NCI-H69 (cell line): ENCODE results near the gene ACTC1.
"Not testable (repeated sequence)": the region's sequence is repeated elsewhere in the genome, so short reads cannot be mapped to it uniquely, and the experiment has no call there.

Source experiments
- DNase-seq: peaks from one replicate; lab custom pipeline; 2025; lab: John Stamatoyannopoulos, UW

ACTC1 gene

DNA sequence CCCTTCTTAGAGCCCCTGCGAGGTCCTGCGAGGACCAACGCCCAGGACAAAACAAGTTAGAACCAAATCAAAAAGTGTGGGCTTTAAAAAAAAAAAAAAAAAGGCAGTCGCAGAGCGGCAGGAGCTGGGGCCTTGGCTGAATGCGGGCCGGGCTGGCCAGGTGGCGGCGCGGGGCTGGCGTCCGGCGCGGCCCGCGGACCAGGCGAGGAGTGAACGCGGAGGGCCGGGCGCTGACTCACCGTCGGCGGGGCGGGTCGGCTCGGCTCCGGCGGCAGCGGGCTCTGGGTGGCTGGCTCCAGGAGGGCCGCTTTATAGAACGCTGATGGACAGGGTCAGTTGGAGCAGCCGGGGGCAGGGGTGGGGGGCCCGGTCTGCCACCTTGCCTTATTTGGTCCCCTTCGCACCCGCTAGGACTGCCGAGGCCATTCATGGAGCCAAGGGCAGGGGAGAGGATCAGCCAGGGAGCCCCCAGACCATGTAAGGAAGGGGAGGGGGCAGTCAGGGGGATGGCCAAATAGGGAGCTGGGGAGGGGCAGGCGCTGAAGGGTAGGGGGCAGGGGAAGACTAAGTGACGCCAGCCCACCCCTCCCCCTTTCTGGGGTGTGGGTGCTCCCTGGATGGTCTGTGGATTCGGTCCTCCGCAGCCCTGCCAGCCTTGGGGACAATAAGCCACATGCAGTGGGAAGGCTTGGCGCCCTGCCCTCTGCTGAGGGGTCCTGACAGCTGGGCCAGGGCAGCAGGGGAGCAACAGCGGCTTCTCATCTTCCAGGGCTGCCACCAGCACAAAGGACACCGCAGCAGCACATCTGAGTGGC is at the start of gene ACTC1:
Gene ACTC1, minus strand, starts transcription at position 283 of the 815 bp plus-strand sequence. CDS start 741 bp downstream, outside the sequence.
- peak; percentile 66 for DNase-seq

DNA sequence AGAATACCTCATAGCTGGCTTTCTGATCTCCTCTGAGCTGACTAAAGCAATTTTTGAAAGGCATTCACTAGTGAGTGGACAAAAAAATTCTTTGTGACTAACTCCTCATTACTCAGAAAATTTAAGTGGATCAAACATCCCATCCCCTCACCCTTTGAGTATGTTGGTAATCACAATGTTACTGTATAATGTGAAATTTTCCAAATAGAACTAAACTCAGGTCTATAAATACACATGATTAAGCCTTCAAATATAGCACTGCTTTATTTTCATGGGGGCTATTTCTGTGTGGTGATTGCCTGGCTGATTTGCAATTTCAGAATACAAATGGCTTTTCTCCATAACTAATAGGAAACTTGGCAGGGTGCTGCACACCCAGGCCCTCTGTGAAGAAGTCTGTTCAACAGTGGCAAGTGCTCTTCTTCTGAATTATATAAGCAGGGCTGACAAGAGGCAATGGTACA is 45.9 kb upstream of the ACTC1 start:
- DNase-seq, result no peak

DNA sequence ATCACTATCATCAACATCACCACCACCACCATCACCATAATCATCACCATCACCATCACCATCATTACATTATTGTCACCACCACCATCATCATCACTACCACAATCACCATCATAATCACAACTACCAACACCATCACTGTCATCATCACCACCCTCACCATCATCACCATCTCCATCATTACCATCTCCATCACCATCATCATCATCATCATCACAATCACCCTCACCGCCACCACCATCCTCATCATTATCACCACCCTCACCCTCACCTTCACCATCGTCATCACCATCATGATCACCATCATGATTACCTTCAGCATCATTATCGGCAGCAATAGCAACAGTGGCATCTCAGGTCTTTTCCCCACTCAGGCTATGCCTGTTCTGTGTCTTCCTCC is 42.9 kb upstream of the ACTC1 start:
- DNase-seq, result no peak

DNA sequence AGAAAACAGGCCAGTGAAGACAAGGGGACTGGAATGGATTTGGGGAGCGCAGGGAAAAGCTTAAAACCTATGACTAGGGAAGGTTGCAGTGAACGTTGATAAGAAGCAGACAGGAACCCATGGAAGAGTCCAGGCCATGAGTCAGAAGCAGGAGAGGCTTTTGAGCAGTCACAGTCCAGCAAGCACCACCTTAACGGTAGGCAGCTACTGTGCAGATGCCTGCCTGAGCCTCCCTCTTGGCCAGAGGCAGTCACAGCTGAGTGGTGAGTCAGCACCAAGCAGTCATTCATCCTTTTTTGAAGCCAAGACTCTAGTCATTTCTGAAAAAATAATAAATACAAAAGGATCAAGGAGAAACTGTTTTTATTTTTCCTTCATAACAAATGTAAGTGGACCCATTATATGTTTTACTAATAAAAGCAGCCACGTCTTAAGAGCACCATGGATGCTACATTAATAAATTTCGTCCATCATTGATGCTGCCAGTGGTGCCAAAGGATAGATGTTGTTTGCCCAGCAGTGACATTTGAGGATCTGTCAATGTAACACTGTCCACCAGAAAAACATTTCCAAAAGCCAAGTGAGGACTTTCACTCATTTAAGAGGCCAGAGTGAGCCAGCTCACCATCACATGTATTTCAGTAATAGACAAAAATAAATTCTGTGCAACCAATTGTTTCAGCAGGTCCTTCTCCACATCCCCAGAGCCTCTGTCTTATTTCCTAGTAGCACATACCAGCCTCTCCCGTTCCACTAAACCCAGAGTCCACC is 42.1 kb upstream of the ACTC1 start:
- no peak for DNase-seq

DNA sequence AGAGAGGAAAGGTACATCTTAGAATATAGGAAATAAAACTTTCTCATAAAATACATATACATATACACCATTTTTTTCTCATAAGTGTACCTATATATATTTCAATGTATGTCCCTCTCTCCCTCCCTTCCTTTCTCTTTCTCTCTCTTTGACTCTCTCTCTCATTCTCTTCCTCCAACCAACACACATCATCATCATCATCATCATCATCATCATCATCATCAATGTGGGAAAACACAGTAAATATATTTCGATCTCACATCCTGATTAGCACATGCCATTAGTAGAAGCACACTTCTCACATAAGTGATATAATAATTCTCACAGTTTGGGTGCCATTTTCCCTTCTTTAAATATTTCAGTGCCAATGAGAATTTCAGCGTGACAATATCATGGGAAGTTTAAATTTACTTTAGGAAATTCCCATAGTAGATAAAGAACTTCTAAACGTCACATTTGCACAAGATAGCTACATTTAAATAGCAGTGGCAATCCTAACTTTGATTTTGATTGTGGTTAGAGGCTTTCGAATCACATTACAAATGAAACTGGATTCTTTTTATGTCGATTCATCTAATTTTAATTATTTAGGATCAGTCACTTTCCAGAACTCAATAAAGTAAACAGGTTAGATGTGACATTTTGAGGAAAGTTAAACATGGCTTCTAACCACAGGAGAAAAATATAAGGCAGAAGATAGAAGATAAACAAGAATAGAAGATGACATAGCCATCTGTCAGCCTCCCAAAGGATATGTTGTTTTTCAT is 33.0 kb upstream of the ACTC1 start:
- no peak for DNase-seq

DNA sequence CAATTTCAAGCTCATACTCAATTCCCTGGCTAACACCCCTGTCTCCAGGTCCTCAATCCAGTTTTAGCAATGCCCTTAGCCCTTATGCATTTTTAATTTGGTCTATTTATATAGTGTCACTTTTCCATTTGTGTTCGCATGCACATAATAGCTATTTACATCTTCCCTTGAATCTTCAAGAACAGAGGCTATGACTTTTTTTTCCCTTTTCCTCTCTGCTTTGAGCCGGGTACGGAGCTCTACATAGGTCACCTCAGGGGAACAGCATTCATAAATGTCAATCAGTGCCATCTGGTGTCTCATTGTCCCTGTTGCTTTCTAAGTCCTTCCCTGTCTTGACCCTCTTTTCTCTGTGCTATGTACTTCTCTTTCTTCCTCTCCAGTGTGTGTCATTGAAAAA is 26.5 kb upstream of the ACTC1 start:
- DNase-seq, result peak; percentile 64

DNA sequence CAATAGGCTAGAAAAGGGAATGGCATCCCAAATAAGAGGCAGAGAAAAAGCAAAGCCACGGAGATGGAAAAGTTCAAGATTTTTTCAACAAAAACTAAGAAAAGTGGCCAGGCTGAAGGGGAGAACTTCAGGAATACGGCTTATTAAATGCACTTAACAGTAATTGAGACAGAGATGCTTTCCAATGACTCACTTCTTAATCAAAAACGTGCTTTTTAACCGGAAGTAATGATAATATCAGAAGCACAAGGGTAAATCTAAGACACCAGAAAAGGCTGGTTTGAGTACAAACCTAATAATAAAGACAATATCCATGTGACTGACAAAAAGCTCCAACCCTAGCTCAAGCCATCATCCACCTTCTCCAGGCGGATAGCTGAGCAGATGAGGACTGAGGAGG is 24.8 kb upstream of the ACTC1 start:
- DNase-seq, result no peak

DNA sequence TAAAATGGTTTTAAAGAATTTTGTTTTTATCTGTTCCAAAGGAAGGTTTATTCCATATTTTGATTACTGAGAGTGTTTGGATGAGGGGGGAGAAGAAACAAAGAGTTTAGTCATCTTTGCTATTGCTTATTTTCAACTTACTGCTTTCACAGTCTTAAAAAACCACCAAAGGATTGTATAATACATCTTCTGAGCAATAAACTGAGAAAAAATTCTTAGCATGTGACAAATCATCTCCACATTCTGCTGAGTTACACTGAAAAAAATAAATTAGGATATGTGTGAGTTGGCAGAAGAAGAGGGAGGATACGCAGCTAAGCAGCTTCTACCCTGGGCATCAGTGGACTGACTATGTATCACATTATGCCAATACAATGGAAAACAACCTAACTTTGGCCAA is 23.2 kb upstream of the ACTC1 start:
- no peak for DNase-seq

DNA sequence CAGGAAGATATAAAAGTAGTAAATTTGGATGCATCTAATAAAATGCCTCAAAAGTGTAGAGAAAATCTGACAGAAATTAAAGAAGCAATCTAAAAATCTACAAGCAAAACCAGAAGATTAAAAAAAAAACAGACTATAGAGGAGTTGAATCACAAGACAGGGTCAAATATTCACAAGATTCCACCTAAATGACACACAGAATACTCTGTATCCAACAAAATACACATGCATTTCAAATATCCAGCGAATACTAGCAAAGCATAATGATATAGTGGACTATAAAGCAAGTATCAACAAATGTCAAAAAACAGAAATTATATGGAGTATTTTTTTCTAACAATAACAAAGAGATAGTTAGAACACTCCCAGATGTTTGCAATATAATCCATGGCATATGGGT is 20.5 kb upstream of the ACTC1 start:
- DNase-seq, result no peak

DNA sequence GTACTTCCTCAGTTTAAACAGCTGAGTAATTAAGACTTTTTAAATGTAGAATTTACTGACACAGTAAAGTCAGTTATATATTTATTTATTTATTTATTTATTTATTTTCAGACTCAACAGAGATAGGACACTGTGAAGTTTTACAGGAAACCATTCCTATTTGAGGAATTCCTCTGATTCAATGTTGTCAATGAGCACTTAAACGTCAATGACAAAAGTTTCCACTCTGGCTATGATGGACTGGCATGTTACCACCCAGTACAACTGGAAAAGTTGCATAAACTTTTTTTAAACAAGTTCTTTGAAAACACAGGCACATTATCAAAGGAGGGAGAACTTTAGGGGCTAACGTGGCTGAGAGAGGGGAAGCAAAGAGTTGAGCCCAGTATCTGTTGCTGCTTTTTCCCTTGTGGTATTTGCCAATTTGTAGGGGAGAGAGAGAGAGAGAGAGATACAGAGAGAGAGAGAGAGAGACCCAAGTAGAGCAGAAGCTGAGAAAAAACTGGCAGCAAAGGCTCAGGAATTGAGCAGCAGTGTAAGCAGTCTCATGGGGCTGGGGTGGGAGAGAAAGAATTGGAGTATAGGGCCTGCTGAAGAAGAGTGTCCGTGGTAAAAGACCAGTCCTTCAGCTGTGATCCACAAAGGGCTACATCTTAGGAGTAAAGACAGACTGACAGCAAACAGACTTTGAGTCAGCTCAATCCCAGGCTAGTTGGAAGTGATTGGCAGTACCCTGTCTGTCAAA is 18.3 kb upstream of the ACTC1 start:
- DNase-seq, result no peak

DNA sequence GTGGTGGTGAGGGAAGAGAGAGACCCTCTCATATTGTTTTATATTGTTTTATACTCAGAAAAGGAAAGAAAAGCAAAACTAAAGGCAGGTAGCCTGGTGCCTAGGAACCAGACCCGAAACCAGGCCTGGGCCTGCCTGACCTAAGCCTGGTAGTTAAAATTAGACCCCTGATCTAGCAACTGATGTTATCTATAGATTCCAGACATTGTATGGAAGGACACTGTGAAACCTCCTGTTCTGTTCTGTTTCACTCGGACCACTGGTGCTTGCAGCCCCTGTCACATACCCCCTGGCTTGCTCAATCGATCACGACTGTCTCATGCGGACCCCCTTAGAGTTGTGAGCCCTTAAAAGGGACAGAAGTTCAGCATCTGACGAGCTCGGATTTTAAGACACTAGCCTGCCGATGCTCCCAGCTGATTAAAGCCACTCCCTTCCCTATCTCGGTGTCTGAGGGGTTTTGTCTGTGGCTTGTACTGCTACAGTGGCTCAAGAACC is 17.6 kb upstream of the ACTC1 start:
- not testable (repeated sequence) for DNase-seq

DNA sequence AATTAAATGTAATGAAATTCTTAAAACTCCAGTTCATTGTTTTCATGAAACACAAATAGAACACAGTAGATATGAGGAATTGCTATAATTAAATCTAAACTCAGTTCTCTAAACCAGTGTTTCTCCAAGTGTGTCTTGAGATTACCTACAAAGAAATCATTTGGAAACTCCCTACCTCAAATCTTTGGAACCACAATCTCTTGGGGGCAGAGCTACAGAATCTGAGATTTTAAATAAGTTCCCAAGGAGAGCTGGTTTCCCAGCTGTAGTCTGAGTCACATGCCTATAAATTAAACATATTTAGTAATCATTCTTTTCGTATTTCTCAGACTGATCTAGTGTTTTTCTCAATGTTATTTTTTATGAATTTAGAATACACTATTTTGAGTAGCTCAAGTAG is 17.0 kb upstream of the ACTC1 start:
- no peak for DNase-seq

DNA sequence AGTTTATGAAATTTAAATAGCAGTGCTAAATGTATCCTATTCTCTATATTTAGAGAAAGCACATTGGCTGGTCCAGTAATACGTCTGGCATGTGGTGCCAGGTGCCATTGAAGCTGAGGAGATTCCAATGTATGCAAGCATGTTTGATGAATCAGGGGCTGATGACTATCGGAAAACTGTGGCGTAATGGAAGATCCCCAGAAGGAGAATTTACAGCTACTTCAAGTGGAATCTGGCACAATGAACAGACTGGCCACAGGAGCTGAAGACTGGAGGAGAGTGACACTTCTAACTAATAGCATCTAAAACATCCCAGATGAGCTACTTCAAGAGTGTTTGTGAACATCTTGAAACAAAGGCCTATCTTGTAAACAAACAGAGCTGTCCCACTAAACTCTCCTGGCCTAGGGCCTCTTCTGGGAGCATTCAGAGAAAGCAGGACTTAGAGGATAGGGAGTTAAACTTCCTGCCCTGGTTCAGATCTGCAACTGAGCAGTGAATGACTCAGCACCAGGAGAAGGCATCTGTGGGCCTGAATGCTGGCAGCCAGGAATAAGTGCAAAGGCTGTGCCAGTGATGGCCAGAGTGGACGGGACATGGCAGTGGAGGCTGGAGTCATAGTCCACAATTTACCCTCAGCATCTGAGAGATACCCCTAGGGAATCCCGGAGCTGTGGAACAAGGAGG is 15.2 kb upstream of the ACTC1 start:
- DNase-seq, result no peak

DNA sequence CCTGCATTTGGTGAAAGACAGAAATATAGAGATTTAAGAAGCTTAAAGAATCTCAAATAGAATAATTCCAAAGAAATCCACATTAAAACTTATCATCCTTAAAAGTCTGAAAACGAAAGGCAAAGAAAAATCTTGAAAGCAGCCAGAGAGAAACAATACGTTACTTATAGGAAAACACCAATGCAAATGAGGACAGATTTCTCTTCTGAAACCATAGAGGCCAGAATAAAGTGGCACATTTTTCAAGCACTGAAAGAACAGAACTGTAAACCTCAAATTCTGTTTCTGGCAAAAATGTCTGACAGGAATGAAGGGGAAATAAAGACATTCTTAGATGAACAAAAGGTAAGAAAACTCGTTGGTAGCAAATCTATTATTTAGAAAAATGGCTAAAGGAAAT is 13.8 kb upstream of the ACTC1 start:
- no peak for DNase-seq

DNA sequence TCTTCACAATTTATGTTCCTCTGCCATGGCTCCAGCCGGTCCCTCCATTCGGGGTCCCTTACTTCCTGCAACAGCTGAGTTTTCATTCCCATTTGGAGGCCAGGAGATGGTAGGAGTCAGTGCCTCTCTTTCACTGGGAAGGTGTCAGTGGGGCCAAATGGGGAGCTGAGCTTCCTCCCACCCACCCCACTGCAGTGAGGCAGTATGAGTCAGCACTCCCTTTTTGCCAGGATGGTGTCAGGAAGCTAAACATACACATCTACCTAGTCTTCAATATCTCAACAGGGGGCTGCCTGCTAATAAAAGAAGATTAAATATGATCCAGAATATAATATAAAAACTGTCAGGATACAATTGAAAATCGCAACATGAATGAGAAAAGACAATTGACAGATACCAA is 12.7 kb upstream of the ACTC1 start:
- peak; percentile 13 for DNase-seq

DNA sequence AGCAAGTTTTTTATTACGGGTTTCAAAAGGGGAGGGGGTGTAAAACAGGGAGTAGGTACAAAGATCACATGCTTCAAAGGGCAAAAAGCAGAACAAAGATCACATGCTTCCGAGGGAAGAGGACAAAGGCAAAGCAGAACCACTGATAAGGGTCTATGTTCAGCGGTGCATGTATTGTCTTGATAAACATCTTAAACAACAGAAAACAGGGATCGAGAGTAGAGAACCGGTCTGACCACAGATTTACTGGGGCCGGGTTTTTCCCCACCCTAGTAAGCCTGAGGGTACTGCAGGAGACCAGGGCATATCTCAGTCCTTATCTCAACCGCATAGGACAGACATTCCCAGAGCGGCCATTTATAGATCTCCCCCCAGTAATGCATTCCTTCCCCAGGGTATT is 11.9 kb upstream of the ACTC1 start:
- DNase-seq, result not testable (repeated sequence)

DNA sequence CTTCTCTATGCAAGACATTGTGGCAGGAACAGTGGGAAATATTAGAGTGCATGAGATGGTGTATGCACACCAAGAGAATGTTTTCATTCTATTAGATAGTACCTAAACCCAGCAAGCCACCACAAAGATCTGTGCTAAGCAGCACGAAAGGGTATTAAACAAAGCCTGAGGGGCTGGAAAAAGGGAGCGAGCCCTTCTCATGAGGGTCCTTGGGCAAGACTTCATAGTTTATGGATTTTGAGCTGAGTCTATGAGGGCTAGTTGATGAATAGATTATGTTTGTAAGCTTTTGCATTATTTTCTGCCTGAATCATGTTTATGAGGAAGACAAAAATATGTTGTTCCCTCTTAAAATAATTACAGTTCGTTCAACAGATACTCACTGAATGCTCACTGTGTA is 9.4 kb upstream of the ACTC1 start:
- DNase-seq, result peak; percentile 21

DNA sequence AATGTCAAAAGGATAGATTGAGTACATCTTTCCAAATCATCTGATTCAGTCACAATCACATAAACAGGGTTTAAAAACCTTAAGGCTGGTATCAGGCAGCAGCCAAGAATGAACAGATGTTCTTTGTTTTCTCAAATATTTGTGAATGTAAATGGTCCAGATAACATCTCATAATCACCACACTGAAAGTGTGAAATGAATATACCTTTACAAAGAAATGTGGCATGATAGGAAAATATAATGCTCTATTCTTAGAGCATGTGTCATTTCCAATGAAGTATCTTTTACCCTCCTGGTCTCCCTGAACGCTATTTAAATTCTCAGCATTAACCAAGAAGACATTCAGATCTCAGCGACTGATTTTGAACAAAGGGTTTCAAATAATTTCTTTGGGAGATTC is 8.8 kb upstream of the ACTC1 start:
- DNase-seq, result peak; percentile 86

DNA sequence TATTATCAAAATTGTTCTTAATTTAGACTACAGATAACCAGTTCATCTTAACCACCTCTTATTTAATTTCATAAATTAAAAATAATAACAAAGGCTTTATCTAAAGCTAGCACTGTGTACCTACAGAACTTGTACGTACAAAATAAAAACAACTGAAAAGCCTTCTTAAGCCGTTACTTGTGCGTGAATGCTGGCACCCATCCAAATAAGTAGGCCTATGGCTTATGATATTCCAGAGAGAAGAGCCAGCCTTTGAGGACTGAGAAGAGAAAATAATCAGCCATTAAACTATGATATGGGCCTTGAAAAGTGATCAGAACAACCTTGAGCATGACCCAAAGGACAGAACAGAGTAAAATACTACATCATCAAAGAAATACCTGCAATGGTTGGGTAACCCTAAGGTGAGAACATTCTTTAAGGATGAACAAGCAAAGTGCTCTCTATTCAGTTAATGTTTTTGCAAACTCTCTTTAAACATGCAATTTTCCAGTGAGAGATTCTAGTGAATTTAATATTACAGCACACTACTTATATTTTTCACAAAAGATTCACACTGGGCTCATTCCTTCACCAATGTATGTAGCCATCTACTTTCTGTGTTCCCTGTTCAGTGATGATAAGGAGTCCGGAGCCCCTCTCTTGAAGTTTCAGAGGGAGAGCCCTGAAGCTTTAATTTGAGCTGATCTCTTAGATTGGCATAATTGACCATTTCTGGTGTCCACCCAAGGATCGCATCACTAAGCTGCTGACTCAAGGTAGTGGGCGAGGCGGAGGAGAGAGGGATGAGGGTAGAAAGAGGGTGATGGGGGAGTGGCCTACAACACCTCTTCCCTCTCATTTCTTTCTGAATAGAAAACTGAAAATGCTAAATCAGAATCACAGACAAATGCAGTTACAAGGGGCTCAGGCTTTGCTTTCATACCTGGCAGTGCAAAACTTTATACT is 7.7 kb upstream of the ACTC1 start:
- DNase-seq, result peak; percentile 35

DNA sequence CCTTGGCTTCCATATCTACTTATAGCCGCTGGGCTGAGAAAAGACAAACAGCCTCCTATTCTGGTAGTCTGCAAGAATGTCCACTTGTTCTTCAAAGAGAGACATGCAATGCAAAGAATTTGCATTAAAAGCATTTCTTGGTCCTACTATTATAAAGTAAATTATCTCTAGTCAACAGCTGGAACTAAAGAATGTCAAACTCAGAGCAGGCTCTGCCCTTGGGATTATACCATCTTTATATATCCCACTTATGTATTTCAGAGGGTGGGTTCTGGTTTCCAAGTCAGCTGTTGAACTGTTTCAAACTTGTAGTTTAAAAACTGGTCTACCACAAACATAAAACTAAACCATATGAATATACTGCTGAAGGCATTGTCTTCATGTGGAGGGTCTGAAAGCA is 7.0 kb upstream of the ACTC1 start:
- no peak for DNase-seq
